ENCODE data around the gene GCN1.
"Not testable (repeated sequence)": the region's sequence is repeated elsewhere in the genome, so short reads cannot be mapped to it uniquely, and the experiment has no call there.

GCN1 gene

DNA sequence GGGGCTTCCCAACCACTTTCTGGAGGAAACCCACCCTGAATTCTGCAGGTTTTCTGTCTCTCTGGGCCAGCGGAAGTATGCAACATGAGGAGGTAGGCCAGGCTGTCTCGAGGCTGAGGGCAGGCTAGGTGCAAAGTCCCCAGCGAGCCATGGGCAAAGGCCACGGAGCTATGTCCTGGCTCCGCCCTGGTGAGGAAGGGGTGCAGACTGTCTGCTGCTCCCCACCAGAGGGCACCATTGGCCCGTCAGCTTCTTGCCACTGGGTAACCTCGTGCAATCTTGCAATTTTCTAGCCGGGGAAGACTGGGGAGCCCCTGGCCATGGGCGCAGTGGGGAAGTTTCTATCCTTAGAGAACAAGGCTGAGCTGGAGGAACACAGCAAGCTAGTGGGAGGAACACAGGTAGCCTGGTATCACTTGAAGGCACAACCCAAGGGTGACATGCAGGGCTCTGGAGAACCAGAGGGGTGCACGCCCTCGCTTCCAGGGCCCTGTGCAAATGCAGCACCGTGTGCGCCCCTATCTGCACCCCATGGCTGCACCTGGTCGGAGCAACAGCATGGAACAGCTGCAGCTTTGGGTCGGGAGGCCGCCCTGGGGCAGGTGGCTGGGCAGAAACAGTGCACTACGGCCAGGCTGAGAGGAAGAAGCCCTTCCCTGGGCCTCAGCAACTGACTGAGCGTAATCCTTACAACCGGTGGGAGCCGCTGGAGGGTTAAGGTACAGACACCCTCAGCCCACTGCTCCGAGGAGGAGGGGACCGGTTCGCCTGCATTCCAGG lies 34.0 kb upstream of the GCN1 start:
- peak; percentile 83 to 88 for DNase-seq

DNA sequence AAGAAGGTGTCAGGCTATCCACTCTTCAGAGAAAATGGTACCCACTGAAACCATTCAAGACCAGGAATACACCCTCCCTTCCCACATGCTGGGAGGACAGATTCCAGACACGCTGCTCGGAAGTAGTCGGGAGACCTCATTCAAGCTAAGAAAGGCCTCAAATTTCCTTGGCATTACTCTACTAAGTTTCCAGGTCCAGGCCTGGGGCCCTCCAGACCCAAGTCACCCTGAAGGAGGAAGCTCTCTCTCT lies 33.5 kb upstream of the GCN1 start:
- DNase-seq, result no peak

GRCh38 chr12:120227233-120228040 lies 32.9 kb upstream of the GCN1 start:
- DNase-seq, result no peak

- DNase-seq, result no peak
These were observed 31.5 kb upstream of the GCN1 start for GRCh38 chr12:120225852-120226640.

- DNase-seq, result no peak
These were observed 30.7 kb upstream of the GCN1 start for GRCh38 chr12:120225200-120225558.

DNA sequence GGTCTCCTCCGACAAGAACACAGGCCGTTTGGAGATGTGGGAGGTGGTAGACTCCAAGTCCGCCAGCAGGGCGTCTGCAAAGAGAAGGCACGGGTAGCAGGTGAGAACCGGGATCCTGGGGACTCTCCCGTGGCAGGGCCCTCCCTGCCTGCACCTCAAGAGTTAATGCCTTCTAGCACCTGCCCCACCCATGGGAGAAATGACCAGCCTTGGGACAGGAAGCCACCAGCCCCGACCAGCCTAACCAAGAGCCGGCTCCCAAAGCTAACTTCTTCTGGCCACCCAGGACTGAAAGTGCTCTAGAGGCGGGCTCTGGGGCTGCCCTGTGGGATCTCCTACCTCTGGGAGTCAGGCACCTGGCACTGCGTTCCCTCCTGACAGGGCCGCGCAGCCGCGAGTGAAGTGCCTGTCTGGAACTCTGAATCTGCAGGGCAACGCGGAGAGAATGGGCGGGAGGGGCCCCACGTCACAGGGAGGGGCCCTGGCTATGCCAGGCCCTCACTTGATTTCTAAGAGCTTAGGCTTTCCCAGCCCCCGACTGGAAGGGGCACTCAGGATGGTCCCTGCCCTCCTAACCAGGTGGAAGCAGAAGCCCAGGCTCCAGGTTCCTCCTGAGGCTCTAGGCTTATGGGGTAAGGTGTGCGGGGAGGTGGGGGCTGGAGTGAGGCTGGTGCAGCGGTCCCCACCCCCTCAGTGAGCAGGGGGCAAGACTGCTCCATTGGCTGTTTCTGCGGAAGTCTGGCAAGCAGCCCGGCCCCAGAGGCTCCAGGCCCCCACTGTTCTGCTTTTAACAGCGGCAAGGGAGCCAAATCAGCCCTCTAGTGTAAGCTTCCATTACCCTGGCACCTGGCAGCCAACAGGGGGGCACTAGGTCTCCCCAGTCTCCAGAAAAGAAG lies 30.0 kb upstream of the GCN1 start:
- no peak for DNase-seq

DNA sequence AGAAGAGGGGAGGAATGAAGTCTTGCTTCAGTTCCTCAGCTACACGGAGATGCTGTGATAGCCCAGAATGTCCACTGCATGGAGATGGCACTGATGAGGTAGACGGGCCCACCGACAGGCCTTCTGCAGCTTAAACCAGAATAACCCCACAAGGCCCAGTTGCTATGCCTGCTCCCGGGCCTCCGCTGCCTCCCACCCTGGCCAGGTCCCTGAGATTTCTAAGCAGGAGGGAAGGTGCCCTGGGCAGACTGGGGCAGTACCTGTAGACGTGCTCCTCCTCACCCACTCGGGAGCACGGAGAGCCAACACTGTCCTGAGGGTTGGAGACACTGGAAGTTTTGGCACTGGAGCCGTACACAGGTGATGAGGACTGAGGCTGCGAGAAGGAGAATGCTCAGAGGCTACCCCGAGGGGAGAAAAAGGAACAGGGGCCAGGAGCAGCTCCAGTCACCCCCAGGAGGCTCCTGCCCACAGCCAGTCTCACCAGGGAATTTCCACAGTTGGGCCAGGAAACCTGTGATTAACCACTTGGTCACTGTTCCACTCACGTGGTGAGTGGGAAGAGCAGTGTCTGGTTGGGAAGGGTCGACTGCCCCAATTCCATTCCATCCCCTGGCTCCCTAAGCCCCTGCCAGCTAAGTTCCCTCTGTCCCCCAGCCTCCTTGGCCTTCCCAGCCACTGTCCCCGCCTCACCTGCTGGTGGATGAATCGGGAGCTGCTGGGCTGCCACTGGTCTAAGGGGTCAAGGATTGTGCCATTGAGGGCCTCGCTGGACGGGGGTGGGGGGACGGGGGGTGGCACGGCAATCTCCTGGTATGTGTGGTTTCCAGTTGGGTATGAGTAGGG lies 29.2 kb upstream of the GCN1 start:
- no peak for DNase-seq

DNA sequence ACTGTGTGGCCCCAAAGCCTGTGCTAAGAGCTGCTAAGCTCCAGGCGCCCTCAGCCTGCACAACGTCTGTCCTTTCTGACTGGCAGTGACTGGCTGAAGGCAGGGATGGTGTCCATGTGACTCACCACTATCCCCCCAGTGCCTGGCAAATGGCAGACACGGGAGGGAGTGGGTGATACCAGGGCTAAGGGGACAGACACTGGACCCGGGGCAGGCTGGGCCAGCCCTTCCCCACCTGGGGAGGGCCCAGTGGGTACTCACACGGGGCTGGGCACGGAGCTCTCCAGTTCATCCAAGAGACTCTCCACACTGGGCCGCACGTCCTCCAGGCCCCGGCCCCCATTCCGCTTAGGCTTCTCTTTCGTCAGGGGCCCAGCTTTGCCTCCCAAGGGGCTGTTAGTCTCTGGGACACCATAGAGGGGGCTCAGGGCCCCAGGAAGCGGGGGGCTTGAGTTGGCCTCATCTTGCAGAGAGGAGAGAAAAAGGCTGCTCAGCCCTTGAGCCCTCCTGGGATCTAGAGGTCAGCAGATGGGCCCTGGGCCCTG lies 27.8 kb upstream of the GCN1 start:
- DNase-seq, result no peak

DNA sequence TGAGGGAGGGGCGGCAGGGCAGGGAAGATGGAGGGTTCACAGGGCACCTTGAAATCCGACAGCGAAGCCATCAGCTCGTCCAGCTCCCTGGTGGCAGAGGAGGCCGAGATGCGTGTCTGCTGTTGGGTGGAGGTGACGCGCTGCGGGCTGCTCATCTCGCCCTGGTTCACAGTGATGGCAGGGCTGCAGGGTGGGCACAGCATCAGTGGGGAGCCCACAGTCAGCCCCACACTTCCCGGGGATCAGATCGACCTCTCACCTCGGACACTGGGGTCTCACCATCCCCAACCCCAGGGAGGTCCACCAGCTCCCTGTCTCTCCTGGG lies 27.0 kb upstream of the GCN1 start:
- DNase-seq, result no peak

DNA sequence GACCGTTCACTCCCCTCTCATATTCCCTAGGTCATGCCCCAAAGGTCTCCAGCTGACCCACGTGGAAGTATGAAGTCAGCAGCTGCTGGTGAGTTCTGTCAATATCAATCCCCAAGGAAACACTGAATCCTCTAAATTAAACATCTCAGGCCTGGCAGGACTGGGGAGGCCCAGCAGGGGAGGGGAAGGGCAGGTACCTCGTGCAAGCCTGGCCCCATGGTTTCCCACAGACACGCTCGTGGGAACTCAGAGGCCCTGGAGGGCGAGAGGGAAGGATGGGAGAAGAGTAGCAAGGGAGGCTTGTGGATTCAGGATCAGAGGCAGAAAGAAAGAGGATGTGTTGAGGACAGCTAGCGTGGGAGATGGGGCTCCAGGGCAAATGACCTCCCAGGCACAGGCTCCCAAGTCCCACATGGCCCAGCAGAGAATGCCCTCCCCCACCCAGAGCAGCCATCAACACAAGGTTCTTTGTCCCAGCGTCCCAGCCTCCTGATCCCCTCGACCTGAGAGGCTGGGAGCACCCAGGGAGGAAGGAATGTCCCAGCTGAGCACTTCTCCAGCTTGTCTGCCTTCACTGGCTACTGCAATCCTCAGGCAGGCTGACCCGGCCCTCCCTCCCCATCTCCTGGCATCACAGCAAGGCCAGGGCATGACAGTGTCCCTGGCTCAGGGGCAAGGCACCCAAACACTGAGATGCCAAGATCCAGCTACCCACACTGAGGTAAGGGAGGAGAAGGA lies 26.5 kb upstream of the GCN1 start:
- DNase-seq, result no peak

DNA sequence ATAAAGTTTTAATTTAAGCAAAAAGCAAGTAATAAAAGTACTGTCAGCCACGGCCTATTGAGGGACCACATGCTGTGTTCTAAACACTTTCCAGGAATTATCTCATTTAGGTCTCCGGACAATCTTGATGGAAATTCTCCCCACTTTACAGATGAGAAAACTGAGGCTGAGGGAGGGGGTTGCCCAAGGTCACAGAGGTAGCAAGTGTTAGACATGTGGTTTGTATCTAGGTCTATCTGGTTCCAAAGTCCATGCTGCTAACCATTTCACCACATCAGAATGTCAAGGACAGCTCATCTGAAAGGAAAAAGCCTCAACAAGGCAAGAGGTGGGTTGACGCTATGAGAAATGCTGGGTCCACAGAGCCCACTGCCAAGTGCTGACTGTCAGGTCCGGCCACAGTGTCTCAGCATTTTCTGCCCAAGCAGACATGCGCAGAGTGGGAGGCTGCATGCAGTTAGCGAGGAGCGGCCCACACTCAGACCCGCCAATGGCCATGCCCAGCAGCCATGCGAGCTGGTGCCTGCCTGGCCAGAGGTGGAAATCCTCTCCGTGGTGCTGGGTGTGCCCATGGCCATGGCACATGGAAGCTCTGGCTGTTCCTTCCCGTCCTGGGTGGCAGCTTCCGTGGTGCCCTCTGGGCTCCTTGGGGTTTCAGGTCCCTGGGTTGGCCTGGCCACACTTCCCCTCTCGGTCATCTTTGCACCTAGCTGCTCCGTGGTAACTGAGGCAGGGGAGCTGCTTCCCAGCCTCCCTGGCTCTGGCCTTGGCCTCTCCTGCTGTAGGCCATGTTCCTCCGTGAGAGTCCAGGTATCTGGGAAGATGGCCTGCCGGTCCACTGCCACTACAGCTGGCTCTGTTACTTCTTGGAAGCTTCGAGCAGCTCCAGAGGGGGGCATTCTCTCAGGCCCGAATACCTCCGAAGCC lies 24.4 kb upstream of the GCN1 start:
- no peak for DNase-seq

GRCh38 chr12:120216742-120217605 lies 22.5 kb upstream of the GCN1 start:
- DNase-seq, result no peak

DNA sequence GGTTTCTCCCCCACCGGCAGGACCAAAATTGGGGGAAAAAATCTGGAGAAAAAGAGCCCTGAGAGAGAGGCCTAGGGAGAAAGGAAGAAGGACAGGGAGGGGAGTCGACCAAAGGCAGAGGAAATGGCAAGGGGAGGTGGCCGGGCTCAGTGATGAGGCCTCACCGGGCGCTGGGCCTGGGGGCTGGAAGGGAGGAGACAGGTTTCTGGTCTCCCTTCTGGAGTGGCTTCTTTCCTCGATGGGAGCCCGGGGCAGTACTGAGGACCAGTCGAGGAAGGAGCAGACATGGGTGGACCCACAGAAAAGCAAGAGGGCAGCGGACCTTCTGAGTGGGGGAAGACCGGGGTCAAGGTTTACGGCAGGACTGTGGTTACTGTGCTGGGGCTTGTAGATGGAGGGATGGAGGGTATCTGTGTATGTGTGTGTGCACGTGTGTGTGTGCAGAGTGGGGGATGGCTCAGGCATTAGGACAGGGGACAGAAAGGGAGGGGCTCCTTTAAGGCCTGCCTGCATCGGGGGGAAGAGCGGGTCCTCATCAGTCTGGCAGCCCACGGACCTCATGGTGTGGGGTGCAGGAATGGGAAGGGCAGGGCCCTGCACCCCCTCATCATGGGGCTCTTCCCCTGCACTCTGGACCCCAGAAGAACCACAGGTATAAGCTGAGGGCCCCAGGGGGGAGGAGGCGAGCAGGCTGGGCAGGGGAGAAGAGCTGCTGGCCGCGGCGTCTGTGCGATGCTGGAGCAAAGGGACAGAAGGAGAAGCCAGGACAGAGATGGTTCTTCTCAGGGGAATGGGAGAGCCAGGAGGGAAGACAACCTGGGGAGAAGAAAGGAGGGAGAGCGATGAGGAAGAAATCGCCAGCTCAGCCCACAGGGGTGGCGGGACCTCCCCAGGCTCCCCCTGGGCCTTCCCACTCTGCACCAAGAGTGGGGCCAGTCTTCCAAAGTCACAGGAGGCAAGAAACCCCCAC lies 21.5 kb upstream of the GCN1 start:
- DNase-seq, result no peak

- no peak for DNase-seq
These were observed 20.8 kb upstream of the GCN1 start for GRCh38 chr12:120215357-120215735.

- no peak for DNase-seq
These were observed 20.3 kb upstream of the GCN1 start for GRCh38 chr12:120214626-120215356.

DNA sequence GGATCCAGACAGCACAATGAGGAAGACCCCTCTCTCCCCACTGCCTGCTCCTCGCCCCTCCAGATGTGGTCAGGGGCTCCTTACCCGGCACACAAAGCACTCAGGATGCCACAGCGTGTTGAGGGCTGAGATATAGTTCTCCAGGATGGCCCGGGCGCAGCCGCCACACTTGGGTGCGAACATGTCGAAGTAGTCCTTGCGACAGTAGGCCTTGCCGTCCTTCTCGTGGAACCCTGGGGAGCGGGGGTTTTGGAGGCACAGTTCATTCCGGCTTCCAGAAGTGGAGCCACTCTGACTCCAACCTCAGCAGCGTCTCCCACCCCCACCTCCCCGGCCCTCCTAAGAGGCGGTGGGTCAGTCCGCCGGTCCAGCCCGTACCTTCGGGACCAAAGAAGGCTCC lies 19.2 kb upstream of the GCN1 start:
- DNase-seq, result no peak

- DNase-seq, result not testable (repeated sequence)
These were observed 18.7 kb upstream of the GCN1 start for GRCh38 chr12:120213182-120213581.

Measured in stimulated activated CD4-positive, alpha-beta T cell treated with anti-CD3 and anti-CD28 coated beads, Interleukin-4, amount 100 ng/mL, for 4 hours (primary cell).